ENCODE data around the gene KCNMA1. TPM values are rescaled to one million over a fixed set of nuclear protein-coding genes. Genes with fewer than 3 reads are reported as not detected.

The KCNMA1 gene
- total and polyA plus RNA-seq, 8 donors, result 2.8 to 21.1 (median 4.3) TPM

DNA sequence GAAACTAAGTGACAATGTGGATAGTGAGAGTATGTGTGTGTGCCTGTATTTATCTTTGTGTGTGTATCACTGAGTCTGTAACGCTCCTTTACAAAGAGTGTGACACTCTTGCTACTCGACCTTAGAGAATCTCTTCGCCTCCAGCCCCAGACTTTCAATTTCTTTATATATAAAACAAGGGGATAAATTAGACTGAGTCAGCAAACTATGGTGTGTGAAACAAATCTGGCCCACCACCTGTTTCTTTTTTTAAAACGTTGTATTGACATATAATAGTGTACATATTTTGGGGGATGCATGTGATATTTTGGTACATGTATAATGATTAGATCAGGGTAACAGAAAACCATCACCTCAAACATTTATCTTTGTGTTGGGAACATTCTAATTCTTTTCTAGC lies 240.5 kb downstream of the KCNMA1 start:
- DNase-seq (no peak), ATAC-seq (no peak)
- Histone ChIP-seq H3K27ac (no peak overlapping the region), H3K9me3 (no peaks in the 10 kb centered on the region), H3K4me3 (no peak overlapping the region), H3K27me3 (no peaks in the 10 kb centered on the region), H3K36me3 (no peaks in the 10 kb centered on the region), H3K4me1 (no peaks in the 10 kb centered on the region)
- intact Hi-C loops (cut with DNase I), result loop anchor here in 1 of 2 donors (10.0 kb wide), 2 partner anchors 222 to 248 kb away; no protein-coding TSS in a partner anchor
- TF ChIP-seq, protein P1, sequence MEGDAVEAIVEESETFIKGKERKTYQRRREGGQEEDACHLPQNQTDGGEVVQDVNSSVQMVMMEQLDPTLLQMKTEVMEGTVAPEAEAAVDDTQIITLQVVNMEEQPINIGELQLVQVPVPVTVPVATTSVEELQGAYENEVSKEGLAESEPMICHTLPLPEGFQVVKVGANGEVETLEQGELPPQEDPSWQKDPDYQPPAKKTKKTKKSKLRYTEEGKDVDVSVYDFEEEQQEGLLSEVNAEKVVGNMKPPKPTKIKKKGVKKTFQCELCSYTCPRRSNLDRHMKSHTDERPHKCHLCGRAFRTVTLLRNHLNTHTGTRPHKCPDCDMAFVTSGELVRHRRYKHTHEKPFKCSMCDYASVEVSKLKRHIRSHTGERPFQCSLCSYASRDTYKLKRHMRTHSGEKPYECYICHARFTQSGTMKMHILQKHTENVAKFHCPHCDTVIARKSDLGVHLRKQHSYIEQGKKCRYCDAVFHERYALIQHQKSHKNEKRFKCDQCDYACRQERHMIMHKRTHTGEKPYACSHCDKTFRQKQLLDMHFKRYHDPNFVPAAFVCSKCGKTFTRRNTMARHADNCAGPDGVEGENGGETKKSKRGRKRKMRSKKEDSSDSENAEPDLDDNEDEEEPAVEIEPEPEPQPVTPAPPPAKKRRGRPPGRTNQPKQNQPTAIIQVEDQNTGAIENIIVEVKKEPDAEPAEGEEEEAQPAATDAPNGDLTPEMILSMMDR (IDR thresholded peaks at IDR 0.05), result no peak

DNA sequence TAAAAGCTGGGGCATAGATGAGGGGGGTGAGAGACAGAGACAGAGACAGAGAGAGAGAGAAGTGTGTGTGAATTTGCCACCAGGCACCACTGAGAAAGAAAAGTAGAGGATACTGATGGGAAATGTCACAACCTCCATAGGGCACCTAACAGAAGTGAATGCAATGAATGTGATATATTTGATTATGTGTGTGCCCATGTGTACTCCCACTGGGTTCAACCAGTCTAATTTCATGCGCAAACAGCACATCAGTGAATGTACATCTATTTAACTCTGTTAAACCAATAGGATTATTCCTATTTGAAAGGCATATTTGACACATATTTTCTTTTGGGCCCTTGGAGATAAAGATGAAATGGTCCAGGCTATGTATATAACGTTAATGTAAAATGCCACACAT lies 241.3 kb downstream of the KCNMA1 start:
- Histone ChIP-seq H3K27ac (no peak overlapping the region), H3K27me3 (no peaks in the 10 kb centered on the region), H3K4me1 (no peaks in the 10 kb centered on the region), H3K36me3 (no peaks in the 10 kb centered on the region), H3K9me3 (no peaks in the 10 kb centered on the region), H3K4me3 (no peak overlapping the region)
- ATAC-seq (no peak), DNase-seq (no peak)
- TF ChIP-seq, protein P1 (IDR thresholded peaks at IDR 0.05), result no peak
- intact Hi-C loops (cut with DNase I), result loop anchor here in 1 of 2 donors (10.0 kb wide), 2 partner anchors 221 to 249 kb away; no protein-coding TSS in a partner anchor

DNA sequence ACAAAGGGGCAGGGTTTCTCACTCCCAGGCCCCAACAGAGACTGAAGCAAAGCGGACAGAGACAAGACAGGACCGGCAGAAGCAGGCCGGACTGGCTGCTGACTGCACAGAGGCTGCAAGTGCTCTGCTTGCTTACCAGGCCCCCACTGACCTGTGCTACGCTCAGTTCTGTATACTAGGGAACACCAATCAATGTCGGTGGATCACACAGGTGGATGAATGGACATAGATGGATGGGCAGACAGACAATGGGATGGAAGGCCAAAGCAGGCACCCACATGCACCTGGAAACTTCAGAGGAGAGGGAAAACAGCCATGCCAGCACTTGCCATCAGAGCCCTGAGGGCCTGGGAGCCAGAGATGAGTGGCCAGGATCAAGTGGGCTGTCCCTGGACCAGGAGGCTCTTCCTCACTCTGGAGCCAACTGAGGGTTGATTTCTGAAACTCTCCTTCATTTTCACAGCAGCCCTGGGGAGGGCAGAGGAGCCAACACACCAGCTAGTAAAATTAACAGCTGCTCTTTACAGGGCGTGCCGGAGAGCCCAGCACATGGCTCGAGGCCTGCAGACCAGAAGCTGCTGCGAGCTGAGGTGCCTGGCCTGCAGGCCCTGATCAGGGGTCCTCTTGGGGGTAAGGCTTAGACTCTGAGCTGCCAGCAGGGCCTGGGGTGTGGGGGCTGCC lies 243.6 kb downstream of the KCNMA1 start:
- ATAC-seq (no peak), DNase-seq (no peak)
- Histone ChIP-seq H3K27me3 (peaks cover 0 to 3% of the 10 kb centered on the region in 2 donors), H3K27ac (no peak overlapping the region), H3K9me3 (no peaks in the 10 kb centered on the region), H3K36me3 (no peaks in the 10 kb centered on the region), H3K4me3 (no peak overlapping the region), H3K4me1 (no peaks in the 10 kb centered on the region)
- intact Hi-C loops (cut with DNase I), result loop anchor here in 1 of 2 donors (10.0 kb wide), 2 partner anchors 219 to 251 kb away; no protein-coding TSS in a partner anchor
- TF ChIP-seq, protein P1 (IDR thresholded peaks at IDR 0.05), result no peak

DNA sequence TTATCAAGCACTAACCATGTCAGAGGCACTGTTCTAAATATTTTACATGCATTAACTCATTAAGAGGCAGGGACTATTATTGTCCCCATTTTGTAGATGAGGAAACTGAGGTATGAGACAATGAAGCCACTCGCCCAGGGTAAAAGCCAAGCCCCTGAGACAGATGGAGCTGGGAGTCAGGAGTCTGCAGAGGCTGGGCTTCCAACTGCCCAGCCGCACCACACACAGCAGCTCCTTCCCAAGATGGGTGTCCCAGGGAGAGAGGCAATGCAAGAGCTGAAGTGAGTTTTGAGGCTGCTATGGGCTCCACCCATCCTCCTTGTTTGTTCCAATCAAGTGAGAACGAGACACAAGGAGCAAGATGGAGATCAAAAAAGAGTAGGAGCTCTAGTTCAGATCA lies 244.2 kb downstream of the KCNMA1 start:
- Histone ChIP-seq H3K27ac (no peak overlapping the region), H3K4me1 (no peaks in the 10 kb centered on the region), H3K27me3 (peaks cover 0 to 9% of the 10 kb centered on the region in 2 donors), H3K4me3 (no peak overlapping the region), H3K36me3 (no peaks in the 10 kb centered on the region), H3K9me3 (no peaks in the 10 kb centered on the region)
- ATAC-seq (no peak), DNase-seq (no peak)
- intact Hi-C loops (cut with DNase I), result loop anchor here in 1 of 2 donors (10.0 kb wide), 2 partner anchors 219 to 251 kb away; no protein-coding TSS in a partner anchor
- TF ChIP-seq, protein P1 (IDR thresholded peaks at IDR 0.05), result no peak

DNA sequence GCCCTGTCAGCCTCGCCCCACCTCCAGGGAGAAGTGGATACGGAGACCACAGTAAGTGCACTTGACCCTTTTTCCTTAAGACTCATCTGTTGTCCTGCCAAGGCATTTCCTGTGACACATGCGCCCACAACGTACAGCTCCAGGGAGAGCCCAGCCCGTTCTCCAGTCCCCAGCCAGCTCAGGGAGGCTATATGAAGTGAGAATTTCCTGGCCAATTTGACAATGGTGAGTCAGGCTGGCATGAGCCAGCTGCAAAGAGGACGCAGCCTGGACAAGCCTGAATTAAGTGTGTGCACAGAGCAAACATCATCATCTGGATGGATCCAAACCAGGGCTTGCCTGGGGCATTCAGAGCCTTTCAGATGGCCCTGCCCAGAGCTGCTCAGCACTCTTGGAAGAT lies 244.8 kb downstream of the KCNMA1 start:
- ATAC-seq (peak; percentile 87), DNase-seq (peak in 1 of 4 donors; percentile 63)
- H3K36me3 ChIP-seq, result no peaks in the 10 kb centered on the region
- H3K27me3 ChIP-seq, result peaks cover 0 to 14% of the 10 kb centered on the region in 2 donors
- TF ChIP-seq, protein P1 (IDR thresholded peaks at IDR 0.05), result no peak
- H3K4me3 ChIP-seq, result no peak overlapping the region
- peak overlapping the region in 1 of 2 donors; percentile 5 for H3K27ac ChIP-seq
- H3K4me1 ChIP-seq, result no peaks in the 10 kb centered on the region
- H3K9me3 ChIP-seq, result no peaks in the 10 kb centered on the region
- intact Hi-C loops (cut with DNase I), result loop anchor here in 1 of 2 donors (10.0 kb wide), 2 partner anchors 218 to 252 kb away; no protein-coding TSS in a partner anchor

Data from left lung (tissue), 10 donors.